IgD-negative memory B cell (primary cell): ENCODE data around the gene STMN3. TPM values are rescaled to one million over a fixed set of nuclear protein-coding genes. Genes with fewer than 3 reads are reported as not detected.
"Not testable (repeated sequence)": the region's sequence is repeated elsewhere in the genome, so short reads cannot be mapped to it uniquely, and the experiment has no call there.

Experiments
- H3K27ac Mint-ChIP-seq, 3 donors: one replicate each; pipeline ENCODE4 v1.8.0; 2020 to 2022; ENCODE audit warnings: mild to moderate bottlenecking in 3 of 3, mixed read lengths in 3 of 3, moderate library complexity in 1 of 3
- H3K27me3 Mint-ChIP-seq: one replicate; pipeline ENCODE4 v1.8.0; 2021; ENCODE audit warnings: mixed read lengths
- H3K36me3 Mint-ChIP-seq: one replicate; pipeline ENCODE4 v1.8.0; 2020; ENCODE audit warnings: mild to moderate bottlenecking, mixed read lengths
- H3K4me1 Mint-ChIP-seq, 3 donors: one replicate each; pipeline ENCODE4 v1.8.0; 2020 to 2022; ENCODE audit warnings: mixed read lengths in 3 of 3, mild to moderate bottlenecking in 1 of 3
- H3K4me3 Mint-ChIP-seq, 4 donors: one replicate each; pipeline ENCODE4 v1.8.0; 2020 to 2022; ENCODE audit warnings: mild to moderate bottlenecking in 4 of 4, mixed read lengths in 4 of 4, moderate library complexity in 3 of 4
- H3K9me3 Mint-ChIP-seq, 3 donors: one replicate each; pipeline ENCODE4 v1.8.0; 2020 to 2021; ENCODE audit warnings: mixed read lengths in 3 of 3, mild to moderate bottlenecking in 1 of 3
- polyA plus RNA-seq: library from polyadenylated mRNA; unstranded; fragments of 300-500 nt; fragmentation: Illumina TruSeq; gene quantifications from one replicate; pipeline ENCODE4 v1.2.3, GENCODE V29; 2021

STMN3 gene
- polyA plus RNA-seq, 1 donor from 2014 or later, result 2.7 TPM

- peaks cover 4% of the 10 kb centered on the region for H3K36me3 Mint-ChIP-seq
- H3K4me3 Mint-ChIP-seq, result peak overlapping the region in 1 of 4 donors; percentile 25
- H3K27ac Mint-ChIP-seq, result peak overlapping the region in 2 of 3 donors; percentile 46 to 62
- peaks cover 0 to 1% (median 0%) of the 10 kb centered on the region in 3 donors for H3K9me3 Mint-ChIP-seq
- H3K27me3 Mint-ChIP-seq, result no peaks in the 10 kb centered on the region
- H3K4me1 Mint-ChIP-seq, result peaks cover 2 to 10% (median 7%) of the 10 kb centered on the region in 3 donors
Observed at GRCh38 chr20:63617092-63617875, 35.9 kb downstream of the STMN3 start.

DNA sequence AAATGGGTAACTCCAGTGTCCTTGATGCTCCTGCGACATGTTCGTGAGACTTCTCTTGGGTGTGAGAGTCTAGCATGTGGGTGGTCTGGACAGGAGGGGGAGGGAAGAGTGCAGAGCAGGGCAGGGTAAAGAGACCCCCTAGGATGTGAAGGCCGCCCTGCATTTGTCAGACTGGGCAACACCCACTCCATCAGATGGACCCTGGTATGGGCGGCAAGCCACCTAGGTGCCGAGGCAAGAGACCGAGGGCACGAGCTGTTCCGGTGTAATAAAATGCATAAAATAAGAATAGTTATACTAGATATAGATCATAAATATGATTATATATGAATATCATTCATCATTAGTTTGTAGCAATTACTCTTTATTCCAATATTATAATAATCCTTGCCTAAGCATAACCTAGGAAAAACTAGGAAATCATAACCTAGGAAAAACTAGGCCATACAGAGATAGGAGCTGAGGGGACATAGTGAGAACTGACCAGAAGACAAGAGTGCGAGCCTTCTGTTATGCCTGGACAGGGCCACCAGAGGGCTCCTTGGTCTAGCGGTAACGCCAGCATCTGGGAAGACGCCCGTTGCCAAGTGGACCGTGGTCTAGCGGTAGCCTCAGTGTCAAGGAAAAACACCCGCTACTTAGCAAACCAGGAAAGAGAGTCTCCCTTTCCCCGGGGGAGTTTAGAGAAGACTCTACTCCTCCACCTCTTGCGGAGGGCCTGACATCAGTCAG is 39.2 kb downstream of the STMN3 start:
- not testable (repeated sequence) for H3K4me3 Mint-ChIP-seq, H3K36me3 Mint-ChIP-seq, H3K9me3 Mint-ChIP-seq, H3K4me1 Mint-ChIP-seq, H3K27me3 Mint-ChIP-seq
- H3K27ac Mint-ChIP-seq, result peak overlapping the region in 1 of 3 donors; percentile 93

- no peak overlapping the region for H3K4me3 Mint-ChIP-seq
- no peaks in the 10 kb centered on the region for H3K27me3 Mint-ChIP-seq
- peaks cover 0 to 1% (median 0%) of the 10 kb centered on the region in 3 donors for H3K9me3 Mint-ChIP-seq
- H3K36me3 Mint-ChIP-seq, result peaks cover 4% of the 10 kb centered on the region
- H3K4me1 Mint-ChIP-seq, result peaks cover 0 to 7% (median 5%) of the 10 kb centered on the region in 3 donors
- H3K27ac Mint-ChIP-seq, result peak overlapping the region in 1 of 3 donors; percentile 4
Observed at GRCh38 chr20:63612276-63612931, 40.8 kb downstream of the STMN3 start.

DNA sequence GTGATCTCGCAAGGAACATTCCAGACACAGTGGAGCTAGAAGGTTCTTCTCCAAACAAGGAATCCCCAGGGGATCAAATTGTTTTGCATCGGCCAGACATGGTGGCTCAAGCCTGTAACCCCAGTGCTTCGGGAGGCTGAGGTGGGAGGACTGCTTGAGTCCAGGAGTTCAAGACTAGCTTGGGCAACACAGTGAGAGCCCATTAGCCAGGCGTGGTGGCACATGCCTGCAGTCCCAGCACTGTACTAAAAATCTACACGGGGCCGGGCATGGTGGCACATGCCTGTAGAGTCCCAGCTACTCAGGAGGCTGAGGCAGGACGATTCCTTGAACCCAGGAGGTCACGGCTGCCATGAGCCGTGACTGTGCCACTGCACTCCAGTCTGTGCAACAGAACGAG is 41.6 kb downstream of the STMN3 start:
- Mint-ChIP-seq H3K9me3 (peaks cover 0 to 1% (median 0%) of the 10 kb centered on the region in 3 donors), H3K27ac (no peak overlapping the region), H3K4me1 (peaks cover 0 to 2% (median 2%) of the 10 kb centered on the region in 3 donors), H3K27me3 (no peaks in the 10 kb centered on the region), H3K36me3 (peaks cover 4% of the 10 kb centered on the region), H3K4me3 (no peak overlapping the region)

DNA sequence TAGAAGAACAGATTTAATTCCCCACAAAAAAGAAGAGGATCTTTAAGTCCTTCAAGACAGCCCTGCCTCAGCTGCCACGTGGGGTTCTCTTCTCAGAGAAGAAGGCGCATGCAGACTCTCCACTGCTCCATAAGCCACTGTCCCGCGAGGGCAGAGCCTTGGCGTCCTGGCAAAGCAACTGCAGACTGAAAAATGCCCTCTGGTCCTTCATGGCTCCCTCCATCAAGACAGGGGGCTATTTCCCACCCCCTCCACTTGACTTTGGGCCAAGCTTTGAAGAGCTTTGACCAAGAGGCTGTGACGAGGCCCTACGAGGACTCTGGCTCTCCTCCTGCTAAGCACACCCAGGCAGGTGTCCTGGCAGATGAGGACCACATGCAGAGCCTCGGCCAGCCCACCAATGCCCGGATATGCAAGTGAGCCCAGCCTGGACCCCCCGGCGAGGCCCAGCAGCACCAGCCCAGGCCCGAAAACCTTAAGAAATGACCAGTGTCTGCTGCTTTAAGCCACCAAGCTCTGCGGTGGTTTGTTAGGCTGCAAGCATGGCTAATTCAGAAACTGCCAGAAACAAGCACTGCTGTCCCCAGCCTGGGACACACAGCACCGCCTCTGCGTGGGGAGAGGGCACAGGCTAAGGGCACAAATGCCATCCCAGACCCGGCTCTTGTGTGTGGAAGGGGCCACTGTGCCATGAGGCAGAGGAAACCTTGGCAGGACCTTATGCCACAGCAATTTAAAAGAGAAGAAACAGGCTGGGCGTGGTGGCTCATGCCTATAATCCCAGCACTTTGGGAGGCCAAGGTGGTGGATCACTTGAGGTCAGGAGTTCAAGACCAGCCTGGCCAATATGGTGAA is 42.4 kb downstream of the STMN3 start:
- Mint-ChIP-seq H3K4me1 (peaks cover 0 to 4% (median 2%) of the 10 kb centered on the region in 3 donors), H3K27ac (peak overlapping the region in 1 of 3 donors; percentile 31), H3K27me3 (no peaks in the 10 kb centered on the region), H3K9me3 (peaks cover 0 to 1% (median 0%) of the 10 kb centered on the region in 3 donors), H3K4me3 (peak overlapping the region in 1 of 4 donors; percentile 9), H3K36me3 (peaks cover 4% of the 10 kb centered on the region)

GRCh38 chr20:63606686-63607085 is 46.5 kb downstream of the STMN3 start:
- peaks cover 0 to 8% (median 5%) of the 10 kb centered on the region in 3 donors for H3K4me1 Mint-ChIP-seq
- peak overlapping the region in 1 of 4 donors; percentile 12 for H3K4me3 Mint-ChIP-seq
- no peaks in the 10 kb centered on the region for H3K27me3 Mint-ChIP-seq
- H3K9me3 Mint-ChIP-seq, result no peaks in the 10 kb centered on the region
- H3K36me3 Mint-ChIP-seq, result no peaks in the 10 kb centered on the region
- H3K27ac Mint-ChIP-seq, result no peak overlapping the region

GRCh38 chr20:63602321-63602720 is 50.9 kb downstream of the STMN3 start:
- Mint-ChIP-seq H3K9me3 (no peaks in the 10 kb centered on the region), H3K36me3 (peaks cover 2% of the 10 kb centered on the region)

GRCh38 chr20:63601679-63602078 is 51.5 kb downstream of the STMN3 start:
- not testable (repeated sequence) for H3K4me3 Mint-ChIP-seq, H3K9me3 Mint-ChIP-seq, H3K27me3 Mint-ChIP-seq, H3K27ac Mint-ChIP-seq, H3K4me1 Mint-ChIP-seq, H3K36me3 Mint-ChIP-seq

More at GRCh38 chr20:63602321-63602720, 50.9 kb downstream of the STMN3 start:
- Mint-ChIP-seq H3K4me1 (peaks cover 0 to 8% (median 3%) of the 10 kb centered on the region in 3 donors), H3K27ac (peak overlapping the region; percentile 18 to 73 (median 33)), H3K4me3 (no peak overlapping the region), H3K27me3 (no peaks in the 10 kb centered on the region)

DNA sequence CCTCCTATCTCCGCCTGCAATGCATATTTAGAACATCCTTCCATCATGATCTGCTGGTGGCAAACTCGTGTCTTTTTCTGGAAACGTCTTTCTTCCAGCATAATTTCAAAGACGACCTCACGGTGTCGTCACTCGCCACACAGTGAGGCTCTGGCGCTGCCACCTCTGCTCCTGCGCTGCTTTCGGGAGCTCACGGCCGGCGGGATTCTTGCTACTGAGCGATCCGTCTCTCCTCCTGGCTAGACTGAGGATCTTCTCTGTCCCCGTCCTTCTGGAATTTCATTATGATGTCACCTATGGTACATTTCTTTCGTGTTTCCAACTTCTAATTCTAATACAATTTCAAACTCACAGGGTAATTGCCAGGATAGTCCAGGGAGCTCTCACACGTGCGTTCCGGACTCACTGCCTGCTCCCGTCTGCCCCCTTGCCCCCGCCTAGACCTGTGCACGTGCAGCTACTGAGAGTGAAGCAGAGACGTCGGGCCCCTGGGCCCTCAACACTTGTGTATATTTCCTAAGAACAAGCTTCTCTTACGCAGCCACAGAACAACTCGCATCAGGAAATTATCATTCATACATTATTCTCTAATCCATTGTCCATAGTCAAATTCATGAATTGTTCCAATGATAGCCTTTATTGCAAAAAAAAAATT is 53.7 kb downstream of the STMN3 start:
- Mint-ChIP-seq H3K4me3 (peak overlapping the region in 1 of 4 donors; percentile 44), H3K9me3 (no peaks in the 10 kb centered on the region), H3K36me3 (peaks cover 2% of the 10 kb centered on the region), H3K27ac (no peak overlapping the region), H3K27me3 (no peaks in the 10 kb centered on the region), H3K4me1 (peaks cover 0 to 6% (median 3%) of the 10 kb centered on the region in 3 donors)

DNA sequence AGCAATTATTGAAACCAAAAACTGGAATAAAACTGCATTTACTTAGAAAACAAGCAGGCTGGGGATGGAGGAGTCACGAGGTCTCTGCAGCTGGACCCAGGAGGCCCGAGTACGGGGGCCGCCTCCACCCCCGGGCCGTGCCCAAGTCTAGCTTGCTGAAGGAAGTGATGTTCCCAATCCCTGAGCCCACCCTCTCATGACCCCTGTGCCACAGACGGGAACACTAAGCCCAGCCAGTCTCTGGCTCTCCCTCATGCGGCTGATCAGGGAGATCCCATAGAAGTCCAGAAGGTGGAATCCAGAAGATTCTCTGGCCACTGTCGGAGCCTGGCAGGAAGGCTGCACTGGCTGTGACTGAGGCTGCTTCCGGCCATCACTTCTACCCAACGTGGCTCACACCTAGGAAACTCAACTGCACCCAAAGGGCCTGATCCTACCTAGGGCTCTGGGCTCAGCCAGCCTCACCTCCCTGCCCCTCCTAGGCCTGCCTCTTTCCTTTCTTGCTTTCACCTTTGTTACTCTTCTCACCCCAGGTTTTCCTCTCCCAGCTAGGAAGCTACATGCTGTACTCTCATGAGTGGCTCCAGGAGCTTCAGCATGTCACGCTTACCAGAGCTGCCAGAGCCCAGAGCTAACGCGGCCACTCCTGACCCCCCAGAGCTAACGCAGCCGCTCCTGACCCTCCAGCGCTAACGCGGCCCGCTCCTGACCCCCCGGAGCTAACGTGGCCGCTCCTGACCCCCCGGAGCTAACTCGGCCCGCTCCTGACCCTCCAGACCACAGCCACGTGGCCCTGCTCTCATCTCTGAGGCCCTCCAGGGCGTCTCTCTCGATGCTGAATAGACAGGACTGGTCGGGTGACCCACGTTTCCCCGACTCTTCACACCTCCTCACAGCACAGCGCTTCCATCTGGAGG is 54.5 kb downstream of the STMN3 start:
- no peak overlapping the region for H3K27ac Mint-ChIP-seq
- H3K27me3 Mint-ChIP-seq, result no peaks in the 10 kb centered on the region
- H3K9me3 Mint-ChIP-seq, result no peaks in the 10 kb centered on the region
- H3K4me3 Mint-ChIP-seq, result no peak overlapping the region
- peaks cover 0 to 6% (median 3%) of the 10 kb centered on the region in 3 donors for H3K4me1 Mint-ChIP-seq
- peaks cover 2% of the 10 kb centered on the region for H3K36me3 Mint-ChIP-seq

GRCh38 chr20:63597651-63598478 is 55.4 kb downstream of the STMN3 start:
- no peak overlapping the region for H3K27ac Mint-ChIP-seq
- H3K9me3 Mint-ChIP-seq, result no peaks in the 10 kb centered on the region
- peaks cover 2% of the 10 kb centered on the region for H3K36me3 Mint-ChIP-seq
- no peak overlapping the region for H3K4me3 Mint-ChIP-seq
- H3K4me1 Mint-ChIP-seq, result peaks cover 0 to 5% (median 0%) of the 10 kb centered on the region in 3 donors
- H3K27me3 Mint-ChIP-seq, result no peaks in the 10 kb centered on the region

DNA sequence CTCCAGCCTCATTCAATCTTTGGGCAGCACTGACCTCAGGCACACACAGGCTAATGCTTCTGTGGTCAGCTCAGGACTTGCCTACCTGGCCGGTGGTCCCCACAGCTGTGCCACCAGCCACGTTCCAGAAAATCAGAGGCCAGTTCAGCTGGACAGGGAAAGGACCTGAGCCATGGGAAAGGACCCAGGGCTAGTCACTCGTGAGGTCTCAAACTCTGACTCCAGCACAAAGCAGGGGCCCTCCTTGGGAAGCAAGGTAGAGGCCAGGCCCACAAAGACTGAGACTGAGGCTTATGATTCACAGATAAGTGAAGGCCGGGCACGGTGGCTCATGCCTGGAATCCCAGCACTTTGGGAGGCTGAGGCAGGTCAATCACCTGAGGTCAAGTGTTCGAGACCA is 56.8 kb downstream of the STMN3 start:
- Mint-ChIP-seq H3K4me1 (no peaks in the 10 kb centered on the region), H3K36me3 (peaks cover 2% of the 10 kb centered on the region)

More for the DNA sequence above, 56.8 kb downstream of the STMN3 start:
- Mint-ChIP-seq H3K27ac (no peak overlapping the region), H3K9me3 (no peaks in the 10 kb centered on the region), H3K27me3 (no peaks in the 10 kb centered on the region), H3K4me3 (no peak overlapping the region)
